Panc1 (cell line): Measurements from ENCODE around the gene FGF11. TPM values are rescaled to one million over a fixed set of nuclear protein-coding genes. Genes with fewer than 3 reads are reported as not detected.

Experiments
- ATAC-seq: fragments of 200-7000 bp; cut with Tn5 transposase; 2 replicates; pipeline ENCODE4 v1.9.1; 2020; ENCODE audit warnings: mild to moderate bottlenecking, moderate library complexity
- BruUV-seq: library from RNA; stranded (reverse); fragments of 400-500 nt; replicated peaks from 2 replicates; lab custom pipeline; 2021; lab: Mats Ljungman, UMichigan
- CTCF ChIA-PET: fragments of 300-600 bp; sonication (Branson Sonifier 250); formaldehyde crosslinking; loops from one replicate; lab custom pipeline; 2022; ENCODE audit warnings: antibody characterized with exemption; lab: Charles Lee
- POLR2A ChIA-PET: fragments of 300-600 bp; sonication (Branson Sonifier 250); formaldehyde crosslinking; loops from one replicate; lab custom pipeline; 2022; ENCODE audit warnings: antibody characterized with exemption; lab: Charles Lee
- DNase-seq: peaks from one replicate; pipeline ENCODE4 v3.0.0-alpha.2; 2010; ENCODE audit warnings: low read depth, low spot score
- H3K27ac ChIP-seq: 2 replicates; pipeline ENCODE4 v1.5.1; 2011; ENCODE audit warnings: mild to moderate bottlenecking, low read length, inconsistent platforms
- H3K27me3 ChIP-seq: fragments of 200-500 bp; sonication (Bioruptor generic); 2 replicates; pipeline ENCODE4 v1.6.0; 2014; ENCODE audit warnings: low read length, inconsistent platforms; ENCODE audit not compliant: control insufficient read depth, insufficient read depth
- H3K36me3 ChIP-seq: fragments of 200-500 bp; sonication (Bioruptor generic); 2 replicates; pipeline ENCODE4 v1.5.1; 2014; ENCODE audit warnings: inconsistent platforms, mild to moderate bottlenecking, low read length, moderate library complexity; ENCODE audit not compliant: control insufficient read depth, insufficient read depth
- H3K4me1 ChIP-seq: 2 replicates; pipeline ENCODE4 v1.5.1; 2011; ENCODE audit warnings: inconsistent platforms, mild to moderate bottlenecking, low read length, moderate library complexity; ENCODE audit not compliant: control insufficient read depth, insufficient read depth
- H3K4me3 ChIP-seq, 2 experiments: 2 replicates each; pipeline ENCODE4 v1.5.1; 2011 to 2012; ENCODE audit warnings: low read depth in 2 of 2, low read length in 2 of 2, mild to moderate bottlenecking in 2 of 2, inconsistent platforms in 1 of 2, moderate library complexity in 1 of 2
- H3K9me3 ChIP-seq: fragments of 200-500 bp; sonication (Bioruptor generic); 2 replicates; pipeline ENCODE4 v1.5.1; 2014; ENCODE audit warnings: low read depth, mild to moderate bottlenecking, inconsistent platforms, low read length, moderate library complexity; ENCODE audit not compliant: control insufficient read depth, insufficient read depth
- POLR2AphosphoS5 ChIP-seq: IDR thresholded peaks from 2 replicates; pipeline ENCODE4 v1.6.1; 2012; ENCODE audit warnings: mild to moderate bottlenecking, low read depth, low read length, moderate library complexity
- SIN3A ChIP-seq: IDR thresholded peaks from 2 replicates; pipeline ENCODE4 v1.6.1; 2012; ENCODE audit warnings: low read depth, mild to moderate bottlenecking, low read length, moderate library complexity, borderline replicate concordance; ENCODE audit not compliant: insufficient read depth
- TCF7L2 ChIP-seq: IDR thresholded peaks from 2 replicates; pipeline ENCODE4 v1.6.1; 2011; ENCODE audit warnings: mild to moderate bottlenecking, low read depth, low read length, inconsistent platforms
- in situ Hi-C: cut with HindIII; loops from 2 replicates; pipeline ENCODE4 v1.10.0; 2016; ENCODE audit warnings: low sequenced_read_pairs, low pct_unique_long_range_greater_than_20kb
- intact Hi-C: fragments of 100-400 bp; cut with micrococcal nuclease; formaldehyde crosslinking; loops from one replicate; pipeline ENCODE4 v1.10.0; 2022; ENCODE audit not compliant: unreplicated experiment
- total RNA-seq: library from RNA; stranded (reverse); gene quantifications from one replicate; pipeline ENCODE4 v1.2.1, GENCODE V29; 2021; ENCODE audit not compliant: unreplicated experiment
- TF ChIP-seq, protein P1 (sequence below), 2 experiments: IDR thresholded peaks; 2 replicates each; pipeline ENCODE4 v1.6.1; 2011 to 2012; ENCODE audit warnings: low read depth in 2 of 2, control low read depth in 1 of 2, low read length in 1 of 2, mild to moderate bottlenecking in 1 of 2, moderate library complexity in 1 of 2; ENCODE audit not compliant: insufficient read depth in 1 of 2
- TF ChIP-seq, protein P2 (sequence below): fragments of 450-650 bp; IDR thresholded peaks from 2 replicates; pipeline ENCODE4 v1.5.1; 2017; ENCODE audit warnings: mild to moderate bottlenecking

The FGF11 gene
- total RNA-seq, 1 experiment from 2014 or later: 4.4 TPM

DNA sequence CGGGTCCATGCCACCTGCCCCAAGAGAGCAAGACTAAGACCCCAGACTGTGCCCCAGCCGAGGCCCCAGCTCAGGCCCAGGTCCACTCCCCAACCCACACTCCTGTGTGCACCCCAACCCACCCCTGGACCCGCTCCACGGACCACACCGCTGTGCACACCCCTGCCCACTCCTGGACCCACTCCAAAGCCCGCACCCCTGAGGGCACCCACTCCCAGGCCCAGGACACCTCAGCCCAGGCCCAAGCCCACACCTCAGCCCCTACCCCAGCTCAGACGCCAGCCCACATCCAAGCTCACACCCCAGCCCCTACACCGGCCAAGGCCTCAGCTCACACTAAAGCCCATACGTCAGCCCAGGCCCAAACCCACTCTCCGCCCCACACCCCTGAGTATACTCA is 9.6 kb upstream of the FGF11 start:
- no peaks in the 10 kb centered on the region for H3K9me3 ChIP-seq
- H3K4me3 ChIP-seq: no peak overlapping the region
- ATAC-seq (no peak), DNase-seq (no peak)
- intact Hi-C loops (loop anchor here (10.0 kb wide), 1 partner anchor 75 kb away; the partner anchor contains the start of genes KCTD11 and TMEM95), in situ Hi-C loops (no loop called here)
- H3K27me3 ChIP-seq: no peaks in the 10 kb centered on the region
- TF ChIP-seq, protein P1, sequence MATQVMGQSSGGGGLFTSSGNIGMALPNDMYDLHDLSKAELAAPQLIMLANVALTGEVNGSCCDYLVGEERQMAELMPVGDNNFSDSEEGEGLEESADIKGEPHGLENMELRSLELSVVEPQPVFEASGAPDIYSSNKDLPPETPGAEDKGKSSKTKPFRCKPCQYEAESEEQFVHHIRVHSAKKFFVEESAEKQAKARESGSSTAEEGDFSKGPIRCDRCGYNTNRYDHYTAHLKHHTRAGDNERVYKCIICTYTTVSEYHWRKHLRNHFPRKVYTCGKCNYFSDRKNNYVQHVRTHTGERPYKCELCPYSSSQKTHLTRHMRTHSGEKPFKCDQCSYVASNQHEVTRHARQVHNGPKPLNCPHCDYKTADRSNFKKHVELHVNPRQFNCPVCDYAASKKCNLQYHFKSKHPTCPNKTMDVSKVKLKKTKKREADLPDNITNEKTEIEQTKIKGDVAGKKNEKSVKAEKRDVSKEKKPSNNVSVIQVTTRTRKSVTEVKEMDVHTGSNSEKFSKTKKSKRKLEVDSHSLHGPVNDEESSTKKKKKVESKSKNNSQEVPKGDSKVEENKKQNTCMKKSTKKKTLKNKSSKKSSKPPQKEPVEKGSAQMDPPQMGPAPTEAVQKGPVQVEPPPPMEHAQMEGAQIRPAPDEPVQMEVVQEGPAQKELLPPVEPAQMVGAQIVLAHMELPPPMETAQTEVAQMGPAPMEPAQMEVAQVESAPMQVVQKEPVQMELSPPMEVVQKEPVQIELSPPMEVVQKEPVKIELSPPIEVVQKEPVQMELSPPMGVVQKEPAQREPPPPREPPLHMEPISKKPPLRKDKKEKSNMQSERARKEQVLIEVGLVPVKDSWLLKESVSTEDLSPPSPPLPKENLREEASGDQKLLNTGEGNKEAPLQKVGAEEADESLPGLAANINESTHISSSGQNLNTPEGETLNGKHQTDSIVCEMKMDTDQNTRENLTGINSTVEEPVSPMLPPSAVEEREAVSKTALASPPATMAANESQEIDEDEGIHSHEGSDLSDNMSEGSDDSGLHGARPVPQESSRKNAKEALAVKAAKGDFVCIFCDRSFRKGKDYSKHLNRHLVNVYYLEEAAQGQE (IDR thresholded peaks at IDR 0.05; ENCODE audit: insufficient read depth in 1 of 2, low read depth in 2 of 2, low read length in 1 of 2): no peak
- no peak for TF ChIP-seq TCF7L2
- TF ChIP-seq POLR2AphosphoS5: no peak
- no peak for TF ChIP-seq SIN3A
- TF ChIP-seq, protein P2, sequence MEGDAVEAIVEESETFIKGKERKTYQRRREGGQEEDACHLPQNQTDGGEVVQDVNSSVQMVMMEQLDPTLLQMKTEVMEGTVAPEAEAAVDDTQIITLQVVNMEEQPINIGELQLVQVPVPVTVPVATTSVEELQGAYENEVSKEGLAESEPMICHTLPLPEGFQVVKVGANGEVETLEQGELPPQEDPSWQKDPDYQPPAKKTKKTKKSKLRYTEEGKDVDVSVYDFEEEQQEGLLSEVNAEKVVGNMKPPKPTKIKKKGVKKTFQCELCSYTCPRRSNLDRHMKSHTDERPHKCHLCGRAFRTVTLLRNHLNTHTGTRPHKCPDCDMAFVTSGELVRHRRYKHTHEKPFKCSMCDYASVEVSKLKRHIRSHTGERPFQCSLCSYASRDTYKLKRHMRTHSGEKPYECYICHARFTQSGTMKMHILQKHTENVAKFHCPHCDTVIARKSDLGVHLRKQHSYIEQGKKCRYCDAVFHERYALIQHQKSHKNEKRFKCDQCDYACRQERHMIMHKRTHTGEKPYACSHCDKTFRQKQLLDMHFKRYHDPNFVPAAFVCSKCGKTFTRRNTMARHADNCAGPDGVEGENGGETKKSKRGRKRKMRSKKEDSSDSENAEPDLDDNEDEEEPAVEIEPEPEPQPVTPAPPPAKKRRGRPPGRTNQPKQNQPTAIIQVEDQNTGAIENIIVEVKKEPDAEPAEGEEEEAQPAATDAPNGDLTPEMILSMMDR: no peak
- H3K4me1 ChIP-seq: no peaks in the 10 kb centered on the region
- no peak overlapping the region for H3K27ac ChIP-seq
- BruUV-seq: no TSS peak
- ChIA-PET POLR2A (no interaction called here), CTCF (no interaction called here)
- H3K36me3 ChIP-seq: no peaks in the 10 kb centered on the region

DNA sequence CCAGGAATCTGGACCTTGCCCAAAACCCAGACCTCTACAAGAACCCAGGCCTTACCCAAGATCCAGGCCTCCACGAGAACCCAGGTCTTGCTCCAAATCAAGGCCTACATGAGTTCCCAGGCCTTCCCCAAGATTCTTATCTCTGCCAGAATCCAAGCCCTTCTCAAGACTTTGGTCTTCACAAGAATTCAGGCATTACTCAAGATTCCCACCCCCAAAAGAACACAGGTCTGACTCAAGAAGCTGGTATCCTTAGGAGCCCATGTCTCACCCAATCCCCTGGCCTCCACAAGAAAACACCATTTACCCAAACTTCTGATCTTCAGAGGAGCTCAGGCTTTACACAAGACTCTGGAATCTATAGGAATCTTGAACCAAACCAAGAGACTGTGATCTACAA is 8.1 kb upstream of the FGF11 start:
- ATAC-seq: no peak
- Histone ChIP-seq H3K4me1 (no peaks in the 10 kb centered on the region), H3K4me3 (no peak overlapping the region), H3K27ac (no peak overlapping the region), H3K36me3 (no peaks in the 10 kb centered on the region), H3K27me3 (no peaks in the 10 kb centered on the region), H3K9me3 (no peaks in the 10 kb centered on the region)
- TF ChIP-seq, protein P2: no peak
- TF ChIP-seq, protein P1 (IDR thresholded peaks at IDR 0.05; ENCODE audit: insufficient read depth in 1 of 2, low read depth in 2 of 2, low read length in 1 of 2): no peak
- TF ChIP-seq SIN3A: no peak
- no peak for TF ChIP-seq TCF7L2
- no peak for TF ChIP-seq POLR2AphosphoS5
- ChIA-PET POLR2A (no interaction called here), CTCF (interaction anchor here (0.7 kb wide), 1 partner anchor 14 kb away, joined by 3 read pairs; no protein-coding TSS in a partner anchor)
- intact Hi-C loops (loop anchor here (10.0 kb wide), 1 partner anchor 76 kb away; the partner anchor contains the start of genes KCTD11 and TMEM95), in situ Hi-C loops (no loop called here)
- no peak for DNase-seq
- no TSS peak for BruUV-seq
